SK-MEL-5 (cell line): ENCODE measurements around the gene PKD2. TPM values are rescaled to one million over a fixed set of nuclear protein-coding genes. Genes with fewer than 3 reads are reported as not detected.
"Not testable (repeated sequence)": the region's sequence is repeated elsewhere in the genome, so short reads cannot be mapped to it uniquely, and the experiment has no call there.

Experiments
- DNase-seq: peaks from one replicate; pipeline ENCODE4 v3.0.0-alpha.2; 2016; ENCODE audit warnings: low read depth, low spot score
- in situ Hi-C: cut with HindIII; loops from 2 replicates; pipeline ENCODE4 v1.10.0; 2016; ENCODE audit warnings: low sequenced_read_pairs, high pct_unique_total_duplicates, low pct_unique_long_range_greater_than_20kb
- total RNA-seq: library from RNA; depleted of rRNA; stranded (reverse); fragments of >200 nt; shearing (Covaris generic); gene quantifications from 2 replicates; pipeline ENCODE4 v1.2.3, GENCODE V29; 2014

PKD2 gene
- total RNA-seq, 1 experiment from 2014 or later, result 33.0 TPM

- DNase-seq, result no peak
- in situ Hi-C loops, result no loop called here
Observed at GRCh38 chr4:88080626-88081025, 73.2 kb downstream of the PKD2 start.

DNA sequence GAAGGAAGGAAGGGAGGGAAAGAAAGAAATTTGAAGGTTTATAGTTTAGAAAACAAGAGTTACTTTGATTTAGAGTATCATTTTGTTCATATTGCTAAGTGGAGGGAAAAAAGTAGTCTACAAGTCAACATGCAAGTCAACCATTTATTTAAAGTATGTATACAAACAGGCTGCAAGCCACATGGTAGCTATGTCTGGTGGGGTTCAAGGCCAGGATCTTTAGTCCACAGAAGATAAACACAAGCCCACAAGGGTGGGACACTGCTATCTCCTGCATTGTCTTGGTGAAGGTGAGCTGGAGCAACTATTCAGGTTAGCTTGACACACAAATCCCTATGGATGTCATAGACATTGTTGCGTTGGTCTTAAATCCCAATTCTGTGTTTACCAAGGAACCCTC is 79.6 kb downstream of the PKD2 start:
- in situ Hi-C loops, result no loop called here
- no peak for DNase-seq

DNA sequence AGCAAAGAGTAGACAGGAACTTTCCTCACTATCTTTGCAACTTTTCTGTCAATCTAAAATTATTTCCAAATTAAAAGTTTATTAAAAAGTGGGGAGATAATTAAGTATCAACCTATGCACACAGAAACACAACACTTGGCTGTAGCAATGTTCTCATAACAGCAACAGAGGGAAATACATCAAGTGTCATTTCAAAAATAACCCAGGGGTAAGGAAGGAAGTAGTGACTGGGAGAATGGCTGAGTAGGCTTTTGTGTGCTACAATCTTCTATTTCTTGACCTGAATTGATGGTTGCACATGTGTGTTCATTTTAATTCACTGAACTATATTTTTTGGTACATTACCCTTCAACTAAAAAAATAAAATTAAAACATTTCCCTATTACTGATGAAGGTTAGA is 83.5 kb downstream of the PKD2 start:
- in situ Hi-C loops, result no loop called here
- DNase-seq, result no peak

DNA sequence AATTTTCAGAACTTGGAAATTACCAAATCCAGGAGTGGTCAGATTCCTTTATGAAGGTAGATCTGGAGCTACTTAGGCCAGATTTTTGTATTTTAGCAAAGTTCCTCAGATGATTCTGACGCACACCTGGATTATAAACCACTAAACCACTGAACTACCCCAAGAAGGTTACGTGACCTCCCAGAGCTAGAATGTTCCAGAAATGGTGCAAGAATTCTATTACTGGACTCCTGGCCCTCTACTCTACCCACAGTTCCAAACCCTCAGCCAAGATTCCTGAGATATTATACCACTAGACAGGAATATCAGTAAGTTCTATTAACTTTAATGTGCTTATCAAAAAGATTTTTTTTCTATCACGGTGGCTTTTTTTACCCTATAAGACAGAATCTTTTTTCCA is 83.9 kb downstream of the PKD2 start:
- in situ Hi-C loops, result no loop called here
- no peak for DNase-seq

DNA sequence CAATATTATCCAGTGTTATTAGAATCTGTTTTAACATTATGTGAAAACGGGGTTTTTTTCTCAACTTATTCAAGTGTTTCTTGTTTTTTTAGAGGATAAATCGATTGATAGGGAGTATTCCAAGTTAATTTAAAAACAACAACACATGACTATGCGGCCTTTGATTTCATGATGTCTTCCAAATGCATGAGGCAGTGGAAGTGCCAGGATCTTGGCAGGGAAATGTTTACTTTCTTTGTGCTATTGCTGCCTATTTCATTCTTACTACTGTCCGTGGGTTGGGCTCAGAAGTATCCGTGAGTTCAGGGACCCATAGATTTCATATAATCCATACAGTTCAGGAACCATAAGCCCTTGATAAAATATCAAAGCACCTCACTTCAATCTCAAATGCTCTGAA is 86.4 kb downstream of the PKD2 start:
- no peak for DNase-seq
- in situ Hi-C loops, result no loop called here

DNA sequence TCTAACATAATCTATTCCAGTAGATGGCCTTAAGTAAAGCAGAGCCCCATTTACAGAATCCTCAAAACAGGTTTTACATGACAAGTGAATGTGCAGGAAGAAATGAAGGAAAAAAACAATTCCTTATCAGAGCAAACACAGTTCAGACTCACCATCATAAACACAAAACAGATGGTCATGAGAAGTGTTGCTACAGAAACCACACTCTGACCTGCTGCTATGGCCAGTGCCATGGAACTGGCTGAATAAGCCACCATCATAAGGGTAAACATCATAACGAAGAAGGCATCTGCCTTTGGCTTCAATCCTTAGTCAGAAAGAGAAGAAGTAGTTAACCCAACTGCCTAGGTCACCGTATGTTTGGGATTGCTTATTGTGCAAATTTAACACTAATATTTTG is 89.9 kb downstream of the PKD2 start:
- DNase-seq, result no peak
- in situ Hi-C loops, result no loop called here

GRCh38 chr4:88097781-88098180 is 90.3 kb downstream of the PKD2 start:
- in situ Hi-C loops, result no loop called here
- no peak for DNase-seq

DNA sequence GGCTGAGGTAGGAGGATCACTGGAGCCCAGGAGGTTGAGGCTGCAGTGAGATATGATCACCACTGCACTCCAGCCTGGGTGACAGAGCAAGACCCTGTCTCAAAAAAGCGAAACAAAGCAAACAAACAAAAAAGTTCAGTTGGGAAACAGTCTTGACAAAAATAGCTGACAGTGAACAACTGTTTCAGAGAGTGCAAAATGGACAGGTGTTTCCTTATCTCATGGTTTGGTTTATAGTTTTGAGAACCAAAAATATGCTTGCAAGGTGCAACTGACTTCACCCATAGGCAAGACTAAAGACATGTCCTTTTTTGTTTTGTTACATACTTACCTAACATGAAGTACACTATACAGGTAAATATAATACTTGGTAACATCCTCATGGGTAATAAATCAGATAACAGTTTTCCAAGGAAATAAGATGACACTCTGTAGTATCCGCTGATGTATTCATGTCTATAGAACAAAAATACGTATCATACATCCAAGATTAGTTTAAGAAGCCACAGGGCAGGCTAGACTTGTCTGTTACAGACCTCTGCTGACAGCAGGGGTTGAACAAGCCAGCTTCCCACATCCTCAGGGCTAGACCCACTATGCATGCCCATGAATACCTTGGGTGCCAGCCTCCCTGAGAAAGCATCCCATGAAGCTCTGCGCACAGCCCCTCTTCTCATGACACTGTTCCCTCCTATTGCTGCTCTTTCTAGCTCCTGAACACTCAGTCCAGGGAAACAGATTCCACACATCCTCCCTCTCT is 91.7 kb downstream of the PKD2 start:
- no peak for DNase-seq
- in situ Hi-C loops, result no loop called here

- in situ Hi-C loops, result no loop called here
- no peak for DNase-seq
Observed at GRCh38 chr4:88101165-88101564, 93.7 kb downstream of the PKD2 start.

- DNase-seq, result no peak
- in situ Hi-C loops, result no loop called here
Observed at GRCh38 chr4:88102026-88102425, 94.6 kb downstream of the PKD2 start.

DNA sequence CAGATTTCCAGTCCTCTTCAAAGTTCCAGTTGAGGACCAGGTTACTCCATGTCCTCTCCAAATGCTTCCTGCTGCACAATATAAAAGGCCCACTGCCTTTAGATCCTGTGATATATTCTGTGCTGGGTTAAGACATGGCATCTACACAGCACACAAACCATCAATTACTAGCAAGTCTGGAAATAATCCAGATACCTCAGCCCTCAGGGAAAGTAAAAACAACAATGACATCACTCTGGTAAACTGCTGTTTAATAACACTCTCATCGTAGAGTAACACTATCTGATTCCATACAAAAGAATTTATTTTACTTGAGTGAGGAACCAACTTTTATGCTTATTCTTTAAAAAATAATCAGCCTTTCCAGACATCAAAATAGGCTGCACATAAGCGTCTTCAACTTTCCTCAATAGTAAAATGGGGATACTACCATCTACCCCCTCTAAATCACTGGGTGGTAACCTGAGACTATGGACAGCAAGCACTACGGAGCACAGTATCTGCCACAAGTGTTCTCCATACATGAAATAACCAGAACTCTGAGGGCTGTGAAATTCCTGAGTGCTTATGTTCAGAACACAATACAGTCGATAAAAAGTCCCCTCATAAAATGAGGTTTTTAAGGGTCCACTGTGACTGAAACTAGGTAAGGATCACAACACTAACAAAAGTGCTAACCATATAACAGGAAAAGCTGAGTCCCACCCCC is 97.6 kb downstream of the PKD2 start:
- in situ Hi-C loops, result no loop called here
- DNase-seq, result peak; percentile 6

DNA sequence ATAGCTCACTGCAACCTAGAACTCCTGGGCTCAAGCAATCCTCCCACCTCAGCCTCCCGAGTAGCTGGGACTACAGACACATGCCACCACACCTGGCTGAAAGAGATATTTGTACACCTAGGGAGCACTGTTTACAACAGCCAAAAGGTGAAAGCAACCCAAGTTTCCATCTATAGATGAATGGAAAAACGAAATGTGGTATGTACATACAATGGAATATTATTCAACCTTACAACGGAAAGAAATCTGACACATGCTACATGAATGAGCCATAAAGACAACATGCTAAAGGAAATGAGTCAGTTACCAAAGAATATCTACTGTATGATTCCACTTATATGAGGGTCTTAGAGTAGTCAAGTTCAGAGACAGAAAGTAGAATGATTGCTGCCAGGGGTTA is 98.8 kb downstream of the PKD2 start:
- no peak for DNase-seq
- in situ Hi-C loops, result no loop called here

GRCh38 chr4:88107406-88108107 is 100.1 kb downstream of the PKD2 start:
- in situ Hi-C loops, result no loop called here
- DNase-seq, result no peak

- in situ Hi-C loops, DNase-seq: not testable (repeated sequence)
Observed at GRCh38 chr4:88108108-88108465, 100.7 kb downstream of the PKD2 start.

GRCh38 chr4:88108747-88109122 is 101.3 kb downstream of the PKD2 start:
- in situ Hi-C loops, result no loop called here
- DNase-seq, result no peak

DNA sequence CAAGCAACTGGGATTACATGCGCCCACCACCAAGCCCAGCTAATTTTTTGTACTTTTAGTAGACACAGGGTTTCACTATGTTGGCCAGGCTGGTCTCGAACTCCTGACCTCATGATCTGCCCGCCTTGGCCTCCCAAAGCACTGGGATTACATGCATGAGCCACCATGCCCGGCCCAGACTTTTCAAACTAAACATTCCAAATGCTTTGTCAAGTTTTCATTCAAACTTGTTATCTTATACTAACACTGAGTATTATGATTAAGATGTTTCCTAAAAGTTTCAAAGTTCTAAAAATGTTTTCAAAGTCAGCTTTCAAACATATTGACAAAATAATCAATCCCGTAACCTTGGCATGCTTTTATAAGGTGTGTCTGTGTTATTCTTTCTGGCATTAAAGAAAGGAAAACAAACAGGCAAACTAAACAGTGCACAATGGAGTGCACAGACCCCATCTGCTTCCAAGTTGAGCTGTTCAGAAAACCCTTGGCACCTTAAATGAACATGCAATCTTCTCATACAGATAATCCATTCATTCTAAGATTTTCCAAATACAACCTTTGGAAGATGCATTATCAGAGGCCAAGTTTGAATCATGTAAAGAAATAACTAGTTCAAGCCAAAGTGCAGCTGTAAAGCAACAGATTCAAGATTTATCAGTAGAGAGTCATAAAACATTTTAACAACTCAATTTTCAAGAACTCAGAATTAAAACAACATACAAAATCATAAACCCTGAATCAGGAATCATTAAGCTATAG is 101.9 kb downstream of the PKD2 start:
- no peak for DNase-seq
- in situ Hi-C loops, result no loop called here

DNA sequence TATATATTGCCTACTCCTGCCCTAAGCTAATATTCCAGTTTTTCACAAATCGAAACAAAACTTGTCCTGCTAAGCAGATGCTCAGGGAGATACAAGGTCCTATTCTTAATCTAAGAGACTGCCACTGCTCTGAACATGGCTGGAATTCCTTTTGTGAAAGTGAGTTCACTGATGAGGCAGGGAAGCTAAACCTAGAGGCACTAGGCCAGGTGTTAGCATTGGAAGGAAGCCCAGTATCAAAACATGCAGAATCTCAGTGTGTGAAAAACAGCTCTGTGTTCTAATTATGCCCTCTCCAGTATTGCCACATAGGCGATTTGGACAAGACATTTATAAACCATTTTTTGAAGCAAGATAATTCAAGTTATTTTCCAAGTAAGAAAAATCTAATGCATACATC is 103.4 kb downstream of the PKD2 start:
- no peak for DNase-seq
- in situ Hi-C loops, result no loop called here

- no peak for DNase-seq
- in situ Hi-C loops, result no loop called here
Observed at GRCh38 chr4:88112856-88113255, 105.4 kb downstream of the PKD2 start.
